Neural cell (in vitro differentiated cells): ENCODE results near the gene LTO1. TPM values are rescaled to one million over a fixed set of nuclear protein-coding genes. Genes with fewer than 3 reads are reported as not detected.
A peak's percentile ranks its signal among the peaks of the same experiment; 100 is the strongest.

Source experiments
- H2AFZ ChIP-seq: fragments of 200-600, 300-800 bp; sonication (generic), shearing (Covaris generic); 2 replicates; pipeline ENCODE4 v1.6.0; 2014; ENCODE audit warnings: low read depth, mild to moderate bottlenecking, antibody characterized with exemption, low read length, moderate library complexity
- H3F3A ChIP-seq: fragments of 200-600 bp; shearing (Covaris generic); 2 replicates; pipeline ENCODE4 v1.6.1; 2016; ENCODE audit warnings: mild to moderate bottlenecking, moderate library complexity, mixed read lengths, antibody characterized with exemption, low read length; ENCODE audit not compliant: insufficient read depth, poor library complexity, severe bottlenecking
- H3K27ac ChIP-seq: fragments of 200-600, 300-800 bp; sonication (generic), shearing (Covaris generic); 2 replicates; pipeline ENCODE4 v1.5.1; 2014; ENCODE audit warnings: mild to moderate bottlenecking, low read length, moderate library complexity
- H3K27me3 ChIP-seq: fragments of 300-800, 200-600 bp; sonication (generic), shearing (Covaris generic); 2 replicates; pipeline ENCODE4 v1.6.0; 2014; ENCODE audit warnings: mild to moderate bottlenecking, low read depth, low read length, moderate library complexity; ENCODE audit not compliant: insufficient read depth
- H3K36me3 ChIP-seq: fragments of 300-800, 200-600 bp; sonication (generic), shearing (Covaris generic); 2 replicates; pipeline ENCODE4 v1.5.1; 2014; ENCODE audit warnings: mild to moderate bottlenecking, antibody characterized with exemption, low read length, moderate library complexity; ENCODE audit not compliant: insufficient read depth
- H3K4me2 ChIP-seq: fragments of 300-800, 200-600 bp; sonication (generic), shearing (Covaris generic); 2 replicates; pipeline ENCODE4 v1.6.0; 2014; ENCODE audit warnings: mild to moderate bottlenecking, low read length
- H3K4me3 ChIP-seq: fragments of 300-800, 200-600 bp; sonication (generic), shearing (Covaris generic); 2 replicates; pipeline ENCODE4 v1.5.1; 2014; ENCODE audit warnings: mild to moderate bottlenecking, low read length, moderate library complexity
- H3K79me2 ChIP-seq: fragments of 200-600 bp; shearing (Covaris generic); replicated peaks from 2 replicates; pipeline ENCODE4 v1.6.0; 2014; ENCODE audit warnings: mild to moderate bottlenecking, low read length, moderate library complexity; ENCODE audit not compliant: insufficient read depth
- H3K9ac ChIP-seq: fragments of 300-800, 200-600 bp; sonication (generic), shearing (Covaris generic); 2 replicates; pipeline ENCODE4 v1.6.1; 2016; ENCODE audit warnings: mild to moderate bottlenecking, low read length, mixed read lengths
- H3K9me2 ChIP-seq: fragments of 200-600 bp; shearing (Covaris generic); 2 replicates; pipeline ENCODE4 v1.6.1; 2016; ENCODE audit warnings: mild to moderate bottlenecking, low read length, mixed read lengths; ENCODE audit not compliant: insufficient read depth
- H3K9me3 ChIP-seq: fragments of 200-600, 300-800 bp; sonication (generic), shearing (Covaris generic); 2 replicates; pipeline ENCODE4 v1.6.1; 2016; ENCODE audit warnings: mild to moderate bottlenecking, mixed run types, low read length, moderate library complexity, mixed read lengths
- H4K20me1 ChIP-seq: fragments of 200-600 bp; shearing (Covaris generic); 2 replicates; pipeline ENCODE4 v1.6.1; 2016; ENCODE audit warnings: mild to moderate bottlenecking, mixed run types; ENCODE audit not compliant: insufficient read depth
- EP300 ChIP-seq: fragments of 450-650 bp; conservative IDR thresholded peaks from 2 replicates; pipeline ENCODE4 v1.6.1; 2014; ENCODE audit warnings: antibody characterized with exemption, mild to moderate bottlenecking, moderate library complexity; ENCODE audit not compliant: poor library complexity, severe bottlenecking
- EZH2 ChIP-seq: fragments of 200-600, 300-800 bp; shearing (Covaris generic), sonication (generic); IDR thresholded peaks from 2 replicates; pipeline ENCODE4 v1.6.1; 2014; ENCODE audit warnings: antibody characterized with exemption, low read length, borderline replicate concordance, mild to moderate bottlenecking; ENCODE audit not compliant: insufficient read depth, poor library complexity, severe bottlenecking
- MXI1 ChIP-seq: fragments of 450-650 bp; conservative IDR thresholded peaks from 2 replicates; pipeline ENCODE4 v1.6.1; 2014; ENCODE audit warnings: antibody characterized with exemption, mild to moderate bottlenecking; ENCODE audit not compliant: poor library complexity, severe bottlenecking
- POLR2AphosphoS5 ChIP-seq: IDR thresholded peaks from 2 replicates; pipeline ENCODE4 v1.6.1; 2012
- RAD21 ChIP-seq: fragments of 450-650 bp; conservative IDR thresholded peaks from 2 replicates; pipeline ENCODE4 v1.6.1; 2014; ENCODE audit warnings: antibody characterized with exemption, mild to moderate bottlenecking, moderate library complexity
- SMC3 ChIP-seq: fragments of 450-650 bp; conservative IDR thresholded peaks from 2 replicates; pipeline ENCODE4 v1.6.1; 2014; ENCODE audit warnings: antibody characterized with exemption, mild to moderate bottlenecking, moderate library complexity; ENCODE audit not compliant: poor library complexity
- TAF1 ChIP-seq: IDR thresholded peaks from 2 replicates; pipeline ENCODE4 v1.6.1; 2012; ENCODE audit warnings: low read depth
- polyA plus RNA-seq: library from polyadenylated mRNA; depleted of rRNA; stranded (reverse); fragments of >200 nt; gene quantifications from 2 replicates; pipeline ENCODE4 v1.2.3, GENCODE V29; 2014
- TF ChIP-seq, protein P1 (sequence below): fragments of 450-650 bp; IDR thresholded peaks from 2 replicates; pipeline ENCODE4 v1.5.1; 2014; ENCODE audit warnings: antibody characterized with exemption, mild to moderate bottlenecking, moderate library complexity; ENCODE audit not compliant: poor library complexity, severe bottlenecking
- TF ChIP-seq, protein P2 (sequence below): IDR thresholded peaks from 2 replicates; pipeline ENCODE4 v1.6.1; 2012; ENCODE audit warnings: borderline replicate concordance

The LTO1 gene
- polyA plus RNA-seq, 1 donor from 2014 or later, result 44.4 TPM

DNA sequence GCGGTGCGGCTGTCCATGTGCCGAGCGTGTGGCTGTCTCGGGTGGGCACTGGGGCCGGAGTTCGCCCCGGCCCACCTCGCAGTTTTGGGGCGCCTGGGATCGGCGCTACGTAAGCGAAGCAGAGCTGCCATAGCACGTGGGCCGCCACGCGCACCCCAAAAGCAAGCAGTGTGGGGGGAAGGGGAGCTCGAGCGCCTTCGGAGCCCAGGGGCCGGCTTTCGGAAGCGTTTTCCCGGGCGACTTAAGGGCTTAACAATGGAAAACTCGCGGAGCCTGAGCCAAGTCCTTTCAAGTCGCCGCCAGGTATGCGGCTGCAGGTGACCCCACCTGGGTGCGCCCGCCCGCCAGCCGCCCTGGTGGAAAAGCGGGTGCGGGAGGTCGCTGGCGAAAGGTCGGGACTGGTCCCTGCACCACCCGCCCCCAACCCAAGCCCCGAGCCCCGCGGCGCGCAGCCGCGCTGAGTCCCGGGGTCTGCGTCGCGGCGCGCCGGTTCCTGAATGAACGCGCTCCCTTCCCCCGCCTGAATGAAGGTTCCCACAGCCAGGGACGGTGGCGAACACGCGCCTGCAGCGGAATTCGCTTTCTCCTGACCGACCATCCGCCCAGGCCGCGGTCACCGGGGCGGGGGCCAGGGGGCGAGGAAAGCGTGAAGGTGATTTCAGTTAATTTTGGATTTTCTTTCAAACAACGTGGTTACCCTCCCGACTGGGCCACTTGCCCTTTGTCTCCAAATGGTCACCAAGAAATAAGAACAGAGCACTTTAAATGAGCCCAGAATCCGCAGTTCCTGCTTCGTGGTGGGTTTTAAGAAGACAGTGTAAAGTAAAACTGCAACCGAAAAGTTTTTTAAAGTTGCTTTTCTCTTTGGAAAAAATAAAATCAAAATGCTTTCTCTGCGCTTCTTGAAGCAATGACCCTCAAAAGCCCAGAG is 36.9 kb downstream of the LTO1 start:
- H3F3A ChIP-seq, result no peaks in the 10 kb centered on the region

DNA sequence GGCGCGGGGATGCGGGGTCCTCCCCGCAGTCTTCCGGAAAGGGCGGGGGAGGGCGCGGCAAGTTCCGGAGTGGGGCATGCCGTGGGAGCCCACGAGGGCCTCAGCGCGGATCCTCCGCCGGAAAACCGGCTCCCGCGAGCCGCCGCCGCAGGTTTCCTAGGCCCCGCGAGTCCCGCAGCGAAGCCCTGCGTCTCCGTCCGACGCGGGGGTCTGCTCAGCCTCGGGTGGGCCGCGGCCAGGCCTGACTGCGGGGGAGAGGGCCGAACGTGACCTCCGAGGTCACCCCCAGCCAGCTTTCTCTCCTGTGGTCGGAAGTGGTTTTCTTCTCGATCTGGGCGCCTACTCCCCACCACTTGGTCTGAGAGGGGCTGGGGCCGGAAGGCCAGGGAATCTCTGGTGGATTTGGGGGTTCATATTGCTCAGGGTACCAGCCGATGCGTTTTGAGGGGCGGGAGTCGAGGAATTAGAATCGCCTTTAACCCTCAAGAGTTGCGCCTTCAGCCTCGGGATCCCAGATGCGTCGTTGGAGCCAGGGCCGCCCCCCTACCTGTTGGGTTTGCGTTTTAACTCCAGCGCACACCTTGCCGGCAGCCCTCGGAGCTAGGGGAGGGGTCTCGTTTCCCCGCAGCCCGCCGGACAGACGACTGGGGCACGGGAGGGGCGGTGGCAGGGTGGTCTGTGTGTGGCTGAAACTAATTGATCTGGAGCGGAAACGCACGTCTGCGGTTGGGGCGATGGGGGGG is 37.8 kb downstream of the LTO1 start:
- no peaks in the 10 kb centered on the region for H3K9me3 ChIP-seq
- H3K27me3 ChIP-seq, result peaks cover 65% of the 10 kb centered on the region
- no peak overlapping the region for H3K4me2 ChIP-seq
- H2AFZ ChIP-seq, result no peak overlapping the region
- H3K79me2 ChIP-seq, result no peaks in the 10 kb centered on the region
- no peaks in the 10 kb centered on the region for H3F3A ChIP-seq
- no peaks in the 10 kb centered on the region for H3K9me2 ChIP-seq
- no peak overlapping the region for H3K27ac ChIP-seq
- no peaks in the 10 kb centered on the region for H4K20me1 ChIP-seq
- peak overlapping the region; percentile 12 for H3K9ac ChIP-seq
- H3K36me3 ChIP-seq, result no peaks in the 10 kb centered on the region
- peak overlapping the region; percentile 68 for H3K4me3 ChIP-seq
- no peak for TF ChIP-seq EZH2
- no peak for TF ChIP-seq EP300
- no peak for TF ChIP-seq RAD21
- TF ChIP-seq, protein P1, sequence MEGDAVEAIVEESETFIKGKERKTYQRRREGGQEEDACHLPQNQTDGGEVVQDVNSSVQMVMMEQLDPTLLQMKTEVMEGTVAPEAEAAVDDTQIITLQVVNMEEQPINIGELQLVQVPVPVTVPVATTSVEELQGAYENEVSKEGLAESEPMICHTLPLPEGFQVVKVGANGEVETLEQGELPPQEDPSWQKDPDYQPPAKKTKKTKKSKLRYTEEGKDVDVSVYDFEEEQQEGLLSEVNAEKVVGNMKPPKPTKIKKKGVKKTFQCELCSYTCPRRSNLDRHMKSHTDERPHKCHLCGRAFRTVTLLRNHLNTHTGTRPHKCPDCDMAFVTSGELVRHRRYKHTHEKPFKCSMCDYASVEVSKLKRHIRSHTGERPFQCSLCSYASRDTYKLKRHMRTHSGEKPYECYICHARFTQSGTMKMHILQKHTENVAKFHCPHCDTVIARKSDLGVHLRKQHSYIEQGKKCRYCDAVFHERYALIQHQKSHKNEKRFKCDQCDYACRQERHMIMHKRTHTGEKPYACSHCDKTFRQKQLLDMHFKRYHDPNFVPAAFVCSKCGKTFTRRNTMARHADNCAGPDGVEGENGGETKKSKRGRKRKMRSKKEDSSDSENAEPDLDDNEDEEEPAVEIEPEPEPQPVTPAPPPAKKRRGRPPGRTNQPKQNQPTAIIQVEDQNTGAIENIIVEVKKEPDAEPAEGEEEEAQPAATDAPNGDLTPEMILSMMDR, result no peak
- no peak for TF ChIP-seq SMC3
- TF ChIP-seq POLR2AphosphoS5, result no peak
- TF ChIP-seq MXI1, result no peak

More for the DNA sequence above, 36.9 kb downstream of the LTO1 start:
- Histone ChIP-seq H2AFZ (no peak overlapping the region), H3K9ac (peak overlapping the region; percentile 44), H3K9me3 (no peaks in the 10 kb centered on the region), H3K27ac (no peak overlapping the region), H3K9me2 (no peaks in the 10 kb centered on the region), H3K79me2 (no peaks in the 10 kb centered on the region), H3K4me2 (peak overlapping the region; percentile 10), H4K20me1 (no peaks in the 10 kb centered on the region), H3K4me3 (peak overlapping the region; percentile 66), H3K27me3 (peaks cover 73% of the 10 kb centered on the region), H3K36me3 (no peaks in the 10 kb centered on the region)
- TF ChIP-seq TAF1, result no peak
- TF ChIP-seq, protein P1, result no peak
- TF ChIP-seq, protein P2, sequence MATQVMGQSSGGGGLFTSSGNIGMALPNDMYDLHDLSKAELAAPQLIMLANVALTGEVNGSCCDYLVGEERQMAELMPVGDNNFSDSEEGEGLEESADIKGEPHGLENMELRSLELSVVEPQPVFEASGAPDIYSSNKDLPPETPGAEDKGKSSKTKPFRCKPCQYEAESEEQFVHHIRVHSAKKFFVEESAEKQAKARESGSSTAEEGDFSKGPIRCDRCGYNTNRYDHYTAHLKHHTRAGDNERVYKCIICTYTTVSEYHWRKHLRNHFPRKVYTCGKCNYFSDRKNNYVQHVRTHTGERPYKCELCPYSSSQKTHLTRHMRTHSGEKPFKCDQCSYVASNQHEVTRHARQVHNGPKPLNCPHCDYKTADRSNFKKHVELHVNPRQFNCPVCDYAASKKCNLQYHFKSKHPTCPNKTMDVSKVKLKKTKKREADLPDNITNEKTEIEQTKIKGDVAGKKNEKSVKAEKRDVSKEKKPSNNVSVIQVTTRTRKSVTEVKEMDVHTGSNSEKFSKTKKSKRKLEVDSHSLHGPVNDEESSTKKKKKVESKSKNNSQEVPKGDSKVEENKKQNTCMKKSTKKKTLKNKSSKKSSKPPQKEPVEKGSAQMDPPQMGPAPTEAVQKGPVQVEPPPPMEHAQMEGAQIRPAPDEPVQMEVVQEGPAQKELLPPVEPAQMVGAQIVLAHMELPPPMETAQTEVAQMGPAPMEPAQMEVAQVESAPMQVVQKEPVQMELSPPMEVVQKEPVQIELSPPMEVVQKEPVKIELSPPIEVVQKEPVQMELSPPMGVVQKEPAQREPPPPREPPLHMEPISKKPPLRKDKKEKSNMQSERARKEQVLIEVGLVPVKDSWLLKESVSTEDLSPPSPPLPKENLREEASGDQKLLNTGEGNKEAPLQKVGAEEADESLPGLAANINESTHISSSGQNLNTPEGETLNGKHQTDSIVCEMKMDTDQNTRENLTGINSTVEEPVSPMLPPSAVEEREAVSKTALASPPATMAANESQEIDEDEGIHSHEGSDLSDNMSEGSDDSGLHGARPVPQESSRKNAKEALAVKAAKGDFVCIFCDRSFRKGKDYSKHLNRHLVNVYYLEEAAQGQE, result no peak
- TF ChIP-seq RAD21, result no peak
- peak; percentile 61 for TF ChIP-seq EZH2
- peak; percentile 6 for TF ChIP-seq POLR2AphosphoS5
- no peak for TF ChIP-seq MXI1
- TF ChIP-seq EP300, result no peak
- no peak for TF ChIP-seq SMC3
